ENCODE measurements around the gene TMEM219.
"Not testable (repeated sequence)": the region's sequence is repeated elsewhere in the genome, so short reads cannot be mapped to it uniquely, and the experiment has no call there.

Gene TMEM219, protein sequence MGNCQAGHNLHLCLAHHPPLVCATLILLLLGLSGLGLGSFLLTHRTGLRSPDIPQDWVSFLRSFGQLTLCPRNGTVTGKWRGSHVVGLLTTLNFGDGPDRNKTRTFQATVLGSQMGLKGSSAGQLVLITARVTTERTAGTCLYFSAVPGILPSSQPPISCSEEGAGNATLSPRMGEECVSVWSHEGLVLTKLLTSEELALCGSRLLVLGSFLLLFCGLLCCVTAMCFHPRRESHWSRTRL

GRCh38 chr16:29961479-29962343 lies at the start of gene TMEM219:
TMEM219 (plus strand) TSS chr16:29962079; CDS start chr16:29963144, 1,065 bp downstream.
- peak; percentile 96 for DNase-seq

GRCh38 chr16:29912087-29912486 lies 49.8 kb upstream of the TMEM219 start:
- DNase-seq, result no peak

GRCh38 chr16:29913514-29913913 lies 48.4 kb upstream of the TMEM219 start:
- DNase-seq, result no peak

GRCh38 chr16:29915590-29916247 lies 46.2 kb upstream of the TMEM219 start:
- DNase-seq, result no peak

- no peak for DNase-seq
These were observed 44.9 kb upstream of the TMEM219 start for GRCh38 chr16:29916979-29917378.

DNA sequence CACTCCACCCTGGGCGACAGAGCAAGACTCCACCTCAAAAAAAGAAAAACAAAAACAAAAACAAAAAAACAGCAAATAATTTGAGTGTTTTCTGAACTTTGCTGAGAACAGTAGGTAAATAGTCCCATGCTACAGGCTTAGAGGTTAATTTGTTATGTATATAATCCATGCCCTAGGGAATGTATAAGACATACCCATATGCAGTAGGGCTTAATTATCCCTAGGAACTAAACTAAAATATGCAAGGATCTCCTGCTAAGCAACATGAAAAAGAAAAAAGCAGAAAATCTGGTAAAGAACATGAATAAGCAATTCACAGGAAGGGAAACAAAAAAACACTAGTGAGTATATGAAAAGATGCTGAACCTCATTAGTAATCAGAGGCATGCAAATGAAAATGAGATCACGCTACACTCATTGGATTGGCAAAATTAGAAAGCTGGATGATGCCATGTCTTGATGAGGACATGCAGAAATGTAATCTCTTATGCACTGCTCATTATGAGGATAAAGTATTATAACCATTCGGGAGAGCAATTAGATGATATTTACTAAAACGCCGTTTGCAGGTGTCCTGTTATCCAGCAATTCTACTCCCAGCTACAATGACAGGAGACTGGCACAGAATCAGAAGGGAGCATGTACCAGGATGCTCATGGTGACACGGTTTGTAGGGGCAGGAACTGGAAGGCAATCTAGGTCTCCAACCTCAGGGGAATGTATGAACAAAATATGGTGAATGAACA lies 41.4 kb upstream of the TMEM219 start:
- DNase-seq, result no peak

- no peak for DNase-seq
These were observed 40.9 kb upstream of the TMEM219 start for GRCh38 chr16:29921034-29921385.

- no peak for DNase-seq
These were observed 39.6 kb upstream of the TMEM219 start for GRCh38 chr16:29922326-29922725.

- no peak for DNase-seq
These were observed 38.8 kb upstream of the TMEM219 start for GRCh38 chr16:29922986-29923501.

GRCh38 chr16:29925105-29925756 lies 36.6 kb upstream of the TMEM219 start:
- peak; percentile 56 for DNase-seq

GRCh38 chr16:29925781-29926710 lies 35.8 kb upstream of the TMEM219 start, which contains the start of gene KCTD13:
KCTD13 (minus strand) TSS chr16:29926226; CDS start chr16:29926033, 193 bp downstream.
- DNase-seq, result peak; percentile 93

DNA sequence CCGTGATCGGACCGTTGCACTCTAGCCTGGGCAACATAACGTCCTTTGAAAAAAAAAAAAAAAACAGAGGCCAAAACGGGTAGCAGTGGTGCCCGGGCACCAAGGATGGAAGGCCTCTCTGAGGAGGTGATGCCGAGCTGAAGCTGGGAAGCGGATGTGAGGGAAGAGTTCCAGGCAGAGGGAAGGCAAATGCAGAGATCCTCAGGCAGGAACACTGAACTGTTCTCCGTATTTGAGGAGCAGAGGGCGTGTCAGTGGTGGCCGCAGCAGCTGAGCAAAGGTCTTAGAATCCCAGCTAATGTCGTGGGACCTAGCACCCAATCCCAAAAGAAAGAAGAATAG lies 35.2 kb upstream of the TMEM219 start:
- no peak for DNase-seq

DNA sequence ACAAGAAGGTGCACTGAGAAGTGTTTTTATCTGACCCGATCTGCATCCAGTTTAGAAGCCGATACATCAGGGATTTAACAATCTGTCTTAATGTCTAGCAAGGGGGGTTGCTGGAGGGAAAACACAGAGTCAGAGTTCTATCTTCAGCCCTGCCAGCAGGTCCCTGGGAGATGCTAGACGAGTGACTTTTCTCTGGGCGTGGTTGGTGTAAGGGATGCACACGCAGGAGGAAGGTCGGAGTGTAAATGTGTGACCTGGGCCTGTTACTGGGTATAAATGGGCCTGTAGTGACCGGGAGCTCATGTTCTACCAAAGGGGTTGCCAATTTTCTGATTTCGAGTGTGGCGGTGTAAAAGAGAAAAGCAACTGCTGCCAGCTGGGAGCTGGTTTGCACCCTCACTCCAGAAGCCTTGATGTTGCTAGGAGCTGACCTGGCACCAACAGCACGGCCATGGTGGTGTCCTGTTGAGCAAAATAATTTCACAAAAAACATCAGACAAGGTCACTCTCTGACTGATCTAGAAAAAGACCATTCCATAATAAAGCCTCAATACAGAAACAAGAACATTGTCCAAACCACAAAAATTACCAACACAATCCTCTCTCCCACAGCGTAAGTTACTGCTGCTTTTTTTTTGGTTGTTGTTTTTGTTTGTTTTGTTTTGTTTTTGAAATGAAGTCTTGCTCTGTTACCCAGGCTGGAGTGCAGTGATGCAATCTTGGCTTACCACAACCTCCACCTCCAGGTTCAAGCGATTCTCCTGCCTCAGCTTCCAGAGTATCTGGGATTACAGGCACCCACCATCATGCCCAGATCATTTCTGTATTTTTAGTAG lies 34.6 kb upstream of the TMEM219 start:
- no peak for DNase-seq

- not testable (repeated sequence) for DNase-seq
These were observed 30.1 kb upstream of the TMEM219 start for GRCh38 chr16:29931750-29932149.

GRCh38 chr16:29940656-29941055 lies 21.2 kb upstream of the TMEM219 start:
- DNase-seq, result no peak

DNA sequence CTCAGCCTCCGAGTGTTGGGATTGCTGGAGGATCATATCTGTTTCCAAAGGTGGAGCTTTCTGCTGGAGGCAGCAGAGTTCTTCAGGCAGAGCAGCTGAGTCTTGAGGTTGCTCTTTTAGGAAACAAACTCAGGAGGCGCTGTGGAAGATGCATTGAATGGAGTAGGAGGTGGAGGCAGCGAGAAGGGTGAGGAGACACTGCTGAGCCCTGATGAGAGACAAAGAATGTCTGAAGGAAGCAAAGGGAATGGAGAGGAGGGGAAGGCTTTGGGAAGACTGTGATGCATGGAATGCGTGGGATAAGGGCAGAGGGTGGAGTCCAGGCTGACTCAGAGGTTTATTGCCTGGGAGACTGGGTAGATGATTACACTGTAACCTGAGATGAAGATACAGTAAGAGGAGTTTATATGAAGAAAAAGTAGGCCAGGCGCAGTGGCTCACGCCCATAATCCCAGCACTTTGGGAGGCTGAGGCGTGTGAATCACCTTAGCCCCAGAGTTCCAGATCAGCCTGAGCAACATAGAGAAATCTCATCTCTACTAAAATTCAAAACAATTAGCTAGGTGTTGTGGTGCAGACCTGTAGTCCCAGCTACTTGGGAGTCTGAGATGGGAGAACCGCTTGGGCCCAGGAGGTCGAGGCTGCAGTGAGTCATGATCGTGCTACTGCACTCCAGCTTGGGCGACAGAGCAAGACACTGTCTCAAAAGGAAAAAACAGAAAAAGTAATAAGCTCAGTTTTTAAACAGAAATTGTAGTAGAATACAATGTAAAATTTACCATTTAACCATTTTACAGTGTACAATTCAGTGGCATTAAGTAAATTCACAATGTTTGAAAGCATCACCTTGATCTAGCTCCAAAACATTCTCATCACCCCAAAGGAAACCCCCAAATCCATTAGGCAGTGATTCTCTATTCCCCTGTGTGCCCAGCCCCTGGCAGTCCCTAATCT lies 17.8 kb upstream of the TMEM219 start:
- DNase-seq, result no peak

- DNase-seq, result no peak
These were observed 14.0 kb upstream of the TMEM219 start for GRCh38 chr16:29947897-29948296.

DNA sequence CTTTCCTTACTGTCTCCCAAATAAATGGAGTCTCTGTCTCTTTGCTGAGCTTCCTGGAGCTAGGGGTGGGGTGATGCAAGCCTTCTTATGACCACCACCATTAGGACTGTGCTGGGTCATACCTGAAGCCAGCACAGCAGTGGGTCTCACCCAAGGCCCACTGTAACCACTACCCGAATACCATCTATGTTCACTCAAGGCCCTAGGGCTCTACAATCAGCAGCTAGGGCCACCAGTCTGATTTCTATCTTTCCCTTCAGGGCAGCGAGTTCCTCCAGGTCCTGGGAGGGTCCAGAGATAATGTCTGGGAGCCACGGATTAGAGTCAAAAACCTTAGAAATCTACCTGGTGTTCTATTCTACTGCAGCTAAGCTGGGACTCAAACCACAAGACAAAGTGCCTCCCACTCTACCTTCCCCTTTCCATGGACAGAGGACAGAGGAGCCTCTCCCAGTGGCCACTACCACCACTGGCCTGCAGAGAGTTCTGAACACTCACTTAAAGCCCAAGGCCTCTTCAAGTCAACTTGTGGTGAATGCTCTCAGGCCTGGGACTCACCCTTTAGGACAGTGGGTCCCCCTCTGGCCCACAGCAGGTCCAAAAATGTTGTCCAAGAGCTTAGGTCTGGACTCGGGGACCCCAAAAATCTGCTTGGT lies 10.9 kb upstream of the TMEM219 start:
- DNase-seq, result no peak

Data from hematopoietic multipotent progenitor cell treated with erythropoietin and hydrocortisone succinate and interleukin-3 and kit ligand, for 4 days (in vitro differentiated cells).